CD4-positive, alpha-beta T cell treated with Interleukin-6 for 4 hours (primary cell): Measurements from ENCODE around the gene ASMTL.
"Not testable (repeated sequence)": the region's sequence is repeated elsewhere in the genome, so short reads cannot be mapped to it uniquely, and the experiment has no call there.

Experiments used
- DNase-seq: peaks from one replicate; pipeline ENCODE4 v3.0.0-alpha.2; 2020; ENCODE audit warnings: mixed read lengths

Gene ASMTL

GRCh38 chrX:1387141-1387776 is 65.5 kb downstream of the ASMTL start:
- no peak for DNase-seq

- no peak for DNase-seq
Measured at GRCh38 chrX:1386338-1387127, 66.2 kb downstream of the ASMTL start.

GRCh38 chrX:1385253-1386223 is 67.2 kb downstream of the ASMTL start:
- DNase-seq, result no peak

GRCh38 chrX:1384658-1385252 is 68.0 kb downstream of the ASMTL start:
- DNase-seq, result no peak

DNA sequence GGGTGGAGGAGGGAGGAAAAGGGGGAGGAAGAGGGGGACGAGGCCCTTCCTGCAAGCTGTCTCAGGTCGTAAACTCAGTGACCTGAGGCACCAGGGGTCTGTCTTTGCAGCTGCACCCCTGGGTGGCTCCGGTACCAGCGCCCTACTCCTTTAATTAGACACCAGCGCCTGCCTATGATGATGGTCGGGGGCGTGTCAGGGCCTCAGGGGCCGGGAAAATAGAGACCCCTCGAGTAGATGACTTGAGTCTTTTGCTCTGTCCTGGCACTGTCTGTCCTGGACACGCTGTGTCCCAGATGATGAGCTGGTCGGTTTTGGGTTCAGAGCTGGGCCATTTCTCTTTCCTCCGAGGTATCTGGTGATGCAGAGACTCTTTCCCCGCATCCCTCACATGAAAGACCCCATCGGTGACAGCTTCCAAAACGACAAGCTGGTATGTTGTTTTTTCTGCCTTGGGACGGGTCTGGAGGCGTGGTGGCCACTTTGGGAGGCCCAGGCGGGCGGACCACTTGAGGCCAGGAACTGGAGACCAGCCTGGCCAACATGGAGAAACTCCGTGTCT is 72.0 kb downstream of the ASMTL start:
- no peak for DNase-seq

GRCh38 chrX:1378306-1378759 is 74.4 kb downstream of the ASMTL start:
- no peak for DNase-seq

- no peak for DNase-seq
Measured at GRCh38 chrX:1368385-1368698, 84.4 kb downstream of the ASMTL start.

- not testable (repeated sequence) for DNase-seq
Measured at GRCh38 chrX:1366363-1366762, 86.3 kb downstream of the ASMTL start.

- no peak for DNase-seq
Measured at GRCh38 chrX:1361910-1362309, 90.8 kb downstream of the ASMTL start.

GRCh38 chrX:1361275-1361674 is 91.4 kb downstream of the ASMTL start:
- no peak for DNase-seq

DNA sequence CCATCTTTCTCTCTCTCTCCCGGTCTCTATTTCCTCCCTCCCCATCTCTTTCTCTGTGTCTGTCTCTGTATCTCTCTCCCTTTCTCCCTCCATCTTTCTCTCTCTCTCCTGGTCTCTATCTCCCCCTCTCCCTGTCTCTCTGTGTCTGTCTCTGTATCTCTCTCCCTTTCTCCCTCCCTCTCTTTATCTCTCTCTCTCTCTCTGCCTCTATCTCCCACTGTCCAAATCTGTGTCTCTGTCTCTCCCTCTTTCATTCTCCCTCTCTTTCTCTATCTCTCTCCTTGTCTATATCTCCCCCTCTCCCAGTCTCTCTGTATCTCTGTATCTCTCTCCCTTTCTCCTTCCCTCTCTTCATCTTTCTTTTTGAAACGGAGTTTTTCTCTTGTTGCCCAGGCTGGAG is 92.5 kb downstream of the ASMTL start:
- DNase-seq, result no peak

GRCh38 chrX:1359477-1359873 is 93.2 kb downstream of the ASMTL start:
- DNase-seq, result no peak

- DNase-seq, result no peak
Measured at GRCh38 chrX:1358793-1359476, 93.8 kb downstream of the ASMTL start.

DNA sequence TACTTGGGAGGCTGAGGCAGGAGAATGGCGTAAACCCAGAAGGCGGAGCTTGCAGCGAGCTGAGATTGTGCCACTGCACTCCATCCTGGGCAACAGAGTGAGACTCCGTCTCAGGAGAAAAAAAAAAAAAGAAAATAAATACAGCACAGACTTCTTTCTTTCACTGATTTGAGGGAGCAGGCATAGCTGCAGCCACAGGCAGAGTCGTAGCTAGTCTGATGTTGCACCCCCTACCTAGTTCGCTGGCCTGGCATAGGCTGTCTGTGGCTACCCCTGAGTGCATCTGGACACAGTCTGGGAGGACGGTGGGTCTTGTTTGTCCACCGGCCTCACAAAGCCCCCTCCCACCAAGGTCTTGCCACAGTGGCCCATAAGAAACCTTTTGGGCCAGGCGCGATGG is 94.7 kb downstream of the ASMTL start:
- DNase-seq, result no peak

DNA sequence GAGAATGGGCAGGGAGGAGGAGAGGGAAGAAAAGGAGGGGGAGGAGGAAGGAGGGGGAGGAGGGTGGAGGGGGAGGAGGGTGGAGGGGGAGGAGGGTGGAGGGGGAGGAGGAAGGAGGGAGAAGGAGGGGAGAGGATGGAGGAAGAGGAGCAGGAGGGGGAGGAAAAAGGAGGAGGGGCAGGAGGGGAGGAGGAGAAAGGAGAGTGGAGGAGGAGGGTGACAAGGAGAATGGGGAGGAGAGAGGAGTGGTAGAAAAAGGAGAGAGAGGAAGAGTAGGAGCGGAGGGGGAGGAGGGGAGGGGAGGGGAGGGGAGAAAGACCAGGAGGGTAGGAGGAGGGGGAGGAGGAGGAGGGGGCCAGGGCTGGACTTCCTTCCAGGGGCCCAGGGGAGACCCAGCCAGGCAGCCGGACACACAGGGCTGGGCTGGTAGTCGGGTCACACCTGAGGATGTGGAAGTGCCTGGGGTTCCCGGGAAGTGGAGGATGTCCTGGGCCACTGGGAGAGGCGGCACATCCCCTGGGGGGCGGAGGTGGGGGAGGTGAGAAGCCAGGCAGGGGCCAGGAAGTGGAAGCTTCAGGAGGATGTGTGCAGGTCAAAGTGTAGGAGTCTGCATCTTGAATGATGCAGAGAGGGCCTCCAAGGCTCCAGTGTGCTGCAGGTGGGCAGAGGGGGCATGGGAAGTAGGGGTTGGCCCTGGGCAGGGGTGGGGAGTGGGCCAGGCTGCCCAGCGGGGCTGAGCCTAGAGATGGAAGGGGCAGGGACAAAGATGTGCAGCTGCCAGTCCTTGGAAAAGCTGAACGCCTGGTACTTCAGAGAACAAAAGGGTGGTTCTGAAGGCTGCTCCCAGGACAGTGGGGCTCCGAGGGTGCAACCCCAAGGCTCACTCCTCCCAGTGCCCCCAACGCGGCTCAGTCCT is 97.3 kb downstream of the ASMTL start:
- no peak for DNase-seq

GRCh38 chrX:1354036-1355019 is 98.4 kb downstream of the ASMTL start:
- DNase-seq, result no peak
